T-helper 2 cell treated with Interferon-gamma antibody and Interleukin-4, amounts not matched to agents 100 ng/mL and 5 ng/mL, for 36 hours (primary cell): ENCODE measurements around the gene HMGN3. TPM values are rescaled to one million over a fixed set of nuclear protein-coding genes. Genes with fewer than 3 reads are reported as not detected.

ENCODE experiments used
- intact Hi-C: fragments of 100-400 bp; cut with micrococcal nuclease; formaldehyde crosslinking; loops from one replicate; pipeline ENCODE4 v1.15.1; 2023
- total RNA-seq: library from RNA; stranded (reverse); gene quantifications from 2 replicates; pipeline ENCODE4 v1.2.3, GENCODE V29; 2022

Gene HMGN3
- total RNA-seq, 1 donor from 2014 or later = 60.0 TPM

- intact Hi-C loops = no loop called here
These were observed 46.4 kb downstream of the HMGN3 start for GRCh38 chr6:79188107-79188506.

- intact Hi-C loops = no loop called here
These were observed 47.9 kb downstream of the HMGN3 start for GRCh38 chr6:79186564-79186963.

GRCh38 chr6:79184641-79185040, 49.8 kb downstream of the HMGN3 start:
- intact Hi-C loops = no loop called here

- intact Hi-C loops = no loop called here
These were observed 50.4 kb downstream of the HMGN3 start for GRCh38 chr6:79184086-79184485.

GRCh38 chr6:79180052-79180451, 54.4 kb downstream of the HMGN3 start:
- intact Hi-C loops = no loop called here

GRCh38 chr6:79173378-79173777, 61.1 kb downstream of the HMGN3 start:
- intact Hi-C loops = no loop called here

GRCh38 chr6:79170959-79171358, 63.5 kb downstream of the HMGN3 start:
- intact Hi-C loops = no loop called here

GRCh38 chr6:79170431-79170830, 64.1 kb downstream of the HMGN3 start:
- intact Hi-C loops = no loop called here

GRCh38 chr6:79168695-79168980, 65.8 kb downstream of the HMGN3 start:
- intact Hi-C loops = no loop called here

GRCh38 chr6:79167931-79168694, 66.4 kb downstream of the HMGN3 start:
- intact Hi-C loops = no loop called here

GRCh38 chr6:79159846-79160245, 74.6 kb downstream of the HMGN3 start:
- intact Hi-C loops = no loop called here

- intact Hi-C loops = no loop called here
These were observed 75.5 kb downstream of the HMGN3 start for GRCh38 chr6:79158856-79159516.

GRCh38 chr6:79157961-79158644, 76.4 kb downstream of the HMGN3 start:
- intact Hi-C loops = no loop called here

GRCh38 chr6:79152269-79152737, 82.2 kb downstream of the HMGN3 start:
- intact Hi-C loops = no loop called here

Other genes with a start within 250 kb of the HMGN3 start
- gene PHIP, start 156.4 kb downstream of the HMGN3 start, total RNA-seq = 34.2 and 35.7 TPM in 2 replicates